ENCODE measurements around the gene ZFP30. TPM values are rescaled to one million over a fixed set of nuclear protein-coding genes. Genes with fewer than 3 reads are reported as not detected.
"Not testable (repeated sequence)": the region's sequence is repeated elsewhere in the genome, so short reads cannot be mapped to it uniquely, and the experiment has no call there.

Gene ZFP30
- total RNA-seq, 4 donors from 2014 or later = 10.1 to 24.5 (median 18.4) TPM

- H3K27me3 ChIP-seq = no peaks in the 10 kb centered on the region
- no peak overlapping the region for H3K27ac ChIP-seq (replicated peaks in 1 of 4)
- TF ChIP-seq POLR2A (IDR thresholded peaks at IDR 0.05; ENCODE audit: low read depth) (no peak), EP300 (IDR thresholded peaks at IDR 0.05) (no peak), CTCF (IDR thresholded peaks at IDR 0.05) (no peak), POLR2AphosphoS5 (IDR thresholded peaks at IDR 0.05) (no peak)
- peaks cover 10 to 21% (median 17%) of the 10 kb centered on the region in 4 donors for H3K4me1 ChIP-seq
- peaks cover 0 to 23% (median 20%) of the 10 kb centered on the region in 4 donors for H3K36me3 ChIP-seq
- H3K4me3 ChIP-seq = peak overlapping the region; percentile 57 to 82 (median 72)
- DNase-seq (ENCODE audit: extremely low spot score) = no peak
- H3K9me3 ChIP-seq = peaks cover 0 to 5% (median 0%) of the 10 kb centered on the region in 4 donors
- intact Hi-C loops (cut with DNase I) = loop anchor here (5.0 kb wide), 1 partner anchor 36 kb away; the partner anchor contains the start of gene ZFP30
- 77% methylated on average over 11 of the region's 11 CpGs for WGBS
These were observed 37.8 kb upstream of the ZFP30 start for GRCh38 chr19:37692956-37693620.

- no peaks in the 10 kb centered on the region for H3K27me3 ChIP-seq
- peak overlapping the region; percentile 84 to 86 (median 85) for H3K27ac ChIP-seq (replicated peaks in 1 of 4)
- peak; percentile 96 for DNase-seq (ENCODE audit: extremely low spot score)
- intact Hi-C loops (cut with DNase I) = loop anchor here (5.0 kb wide), 1 partner anchor 35 kb away; the partner anchor contains the start of gene ZFP30
- H3K4me1 ChIP-seq = peaks cover 10 to 21% (median 17%) of the 10 kb centered on the region in 4 donors
- no peaks in the 10 kb centered on the region for H3K9me3 ChIP-seq
- H3K4me3 ChIP-seq = peak overlapping the region; percentile 57 to 82 (median 72)
- peaks cover 0 to 16% (median 10%) of the 10 kb centered on the region in 4 donors for H3K36me3 ChIP-seq
- TF ChIP-seq POLR2AphosphoS5 (IDR thresholded peaks at IDR 0.05) (peak; percentile 86 to 94), EP300 (IDR thresholded peaks at IDR 0.05) (no peak), CTCF (IDR thresholded peaks at IDR 0.05) (peak in 1 of 3 experiments; percentile 23), POLR2A (IDR thresholded peaks at IDR 0.05; ENCODE audit: low read depth) (peak; percentile 15)
- under 1% methylated on average over 16 of the region's 48 CpGs for WGBS
These were observed 36.7 kb upstream of the ZFP30 start for GRCh38 chr19:37691881-37692504.

GRCh38 chr19:37683520-37683919, 28.3 kb upstream of the ZFP30 start:
- H3K36me3 ChIP-seq = peaks cover 0 to 45% (median 29%) of the 10 kb centered on the region in 4 donors
- TF ChIP-seq POLR2AphosphoS5 (IDR thresholded peaks at IDR 0.05) = no peak
- TF ChIP-seq CTCF (IDR thresholded peaks at IDR 0.05) = no peak
- no peak for TF ChIP-seq POLR2A (IDR thresholded peaks at IDR 0.05; ENCODE audit: low read depth)
- no peak for TF ChIP-seq EP300 (IDR thresholded peaks at IDR 0.05)
- peaks cover 0 to 23% (median 19%) of the 10 kb centered on the region in 4 donors for H3K9me3 ChIP-seq
- no peaks in the 10 kb centered on the region for H3K27me3 ChIP-seq
- intact Hi-C loops (cut with DNase I) = no loop called here
- H3K4me1 ChIP-seq = no peaks in the 10 kb centered on the region
- DNase-seq (ENCODE audit: extremely low spot score) = no peak
- no peak overlapping the region for H3K27ac ChIP-seq (replicated peaks in 1 of 4)
- 85% methylated on average over 3 of the region's 3 CpGs for WGBS
- no peak overlapping the region for H3K4me3 ChIP-seq

- H3K4me1 ChIP-seq = no peaks in the 10 kb centered on the region
- no peak overlapping the region for H3K4me3 ChIP-seq
- no peaks in the 10 kb centered on the region for H3K27me3 ChIP-seq
- H3K9me3 ChIP-seq = peaks cover 22 to 96% (median 92%) of the 10 kb centered on the region in 4 donors
- intact Hi-C loops (cut with DNase I) = no loop called here
- H3K36me3 ChIP-seq = peaks cover 0 to 7% (median 0%) of the 10 kb centered on the region in 4 donors
- H3K27ac ChIP-seq (replicated peaks in 1 of 4) = no peak overlapping the region
- TF ChIP-seq POLR2AphosphoS5 (IDR thresholded peaks at IDR 0.05) (no peak), CTCF (IDR thresholded peaks at IDR 0.05) (no peak), EP300 (IDR thresholded peaks at IDR 0.05) (no peak), POLR2A (IDR thresholded peaks at IDR 0.05; ENCODE audit: low read depth) (no peak)
- DNase-seq (ENCODE audit: extremely low spot score) = no peak
- WGBS = 90% methylated on average over 6 of the region's 6 CpGs
These were observed 14.2 kb upstream of the ZFP30 start for GRCh38 chr19:37669450-37669914.

GRCh38 chr19:37657157-37657556, 1.9 kb upstream of the ZFP30 start:
- 94% methylated on average over 8 of the region's 8 CpGs for WGBS
- H3K4me3 ChIP-seq; H3K27ac ChIP-seq (replicated peaks in 1 of 4); H3K9me3 ChIP-seq; H3K36me3 ChIP-seq; DNase-seq (ENCODE audit: extremely low spot score); H3K27me3 ChIP-seq: not testable (repeated sequence)
- H3K4me1 ChIP-seq = peaks cover 12 to 30% (median 27%) of the 10 kb centered on the region in 4 donors
- intact Hi-C loops (cut with DNase I) = loop anchor here (5.0 kb wide), 1 partner anchor 35 kb away; no protein-coding TSS in a partner anchor
